Activated T-helper 1 cell treated with Interleukin-2 at 50 U/mL for 16 hours (primary cell): Measurements from ENCODE around the gene TPD52L2.
"Not testable (repeated sequence)": the region's sequence is repeated elsewhere in the genome, so short reads cannot be mapped to it uniquely, and the experiment has no call there.

ENCODE experiments used
- DNase-seq: peaks from one replicate; pipeline ENCODE4 v3.0.0-alpha.2; 2020; ENCODE audit warnings: low read depth

TPD52L2 gene

DNA sequence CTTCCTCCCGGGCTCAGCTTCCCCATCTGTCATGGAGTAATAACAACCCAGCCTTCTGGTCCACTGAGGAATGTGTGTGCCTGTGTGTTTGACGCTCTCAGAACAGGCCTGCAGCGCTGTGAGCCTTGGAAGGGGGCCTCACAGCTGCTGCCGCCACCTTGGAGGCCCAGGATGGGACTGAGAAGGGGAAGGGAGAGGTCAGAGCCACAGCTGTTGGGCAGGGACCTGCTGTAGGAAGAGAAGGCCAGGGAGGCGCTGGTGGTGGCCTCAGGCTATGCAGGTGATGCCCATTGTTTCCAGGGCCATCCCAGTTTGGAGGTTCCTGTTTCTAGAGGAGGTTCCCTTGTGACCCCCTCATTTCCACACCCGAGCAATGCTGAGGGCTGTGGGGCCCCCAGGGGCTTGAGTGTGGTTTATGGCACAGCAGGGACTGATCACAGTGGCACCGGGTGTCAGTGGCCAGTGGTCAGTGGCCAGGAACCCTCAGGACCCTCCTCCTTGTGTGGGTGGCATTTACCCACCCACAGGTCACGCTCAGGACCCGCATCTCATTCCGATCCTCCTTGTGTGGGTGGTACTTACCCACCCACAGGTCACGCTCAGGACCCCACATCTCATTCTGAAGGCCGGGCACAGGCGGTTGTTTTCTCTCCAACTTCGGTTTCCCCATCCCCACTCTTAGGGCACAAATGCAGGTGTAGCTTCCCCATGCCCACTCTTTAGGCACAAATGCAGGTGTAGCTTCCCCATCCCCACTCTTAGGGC lies 14.0 kb downstream of the TPD52L2 start:
- DNase-seq, result no peak

DNA sequence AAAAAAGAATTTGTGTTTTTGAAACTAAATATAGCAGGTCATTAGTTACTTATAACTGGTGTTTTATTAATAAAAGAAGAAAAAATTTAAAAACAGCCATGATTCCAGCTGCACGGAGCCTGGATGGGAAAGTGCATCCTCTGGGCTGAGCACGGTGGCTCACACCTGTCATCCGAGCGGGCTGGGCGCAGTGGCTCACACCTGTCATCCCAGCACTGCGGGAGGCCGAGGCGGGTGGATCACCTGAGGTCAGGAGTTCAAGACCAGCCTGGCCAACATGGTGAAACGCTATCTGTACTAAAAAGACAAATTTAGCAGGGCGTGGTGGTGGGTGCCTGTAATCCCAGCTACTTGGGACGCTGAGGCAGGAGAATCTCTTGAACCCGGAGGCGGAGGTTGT lies 15.8 kb downstream of the TPD52L2 start:
- DNase-seq, result not testable (repeated sequence)

DNA sequence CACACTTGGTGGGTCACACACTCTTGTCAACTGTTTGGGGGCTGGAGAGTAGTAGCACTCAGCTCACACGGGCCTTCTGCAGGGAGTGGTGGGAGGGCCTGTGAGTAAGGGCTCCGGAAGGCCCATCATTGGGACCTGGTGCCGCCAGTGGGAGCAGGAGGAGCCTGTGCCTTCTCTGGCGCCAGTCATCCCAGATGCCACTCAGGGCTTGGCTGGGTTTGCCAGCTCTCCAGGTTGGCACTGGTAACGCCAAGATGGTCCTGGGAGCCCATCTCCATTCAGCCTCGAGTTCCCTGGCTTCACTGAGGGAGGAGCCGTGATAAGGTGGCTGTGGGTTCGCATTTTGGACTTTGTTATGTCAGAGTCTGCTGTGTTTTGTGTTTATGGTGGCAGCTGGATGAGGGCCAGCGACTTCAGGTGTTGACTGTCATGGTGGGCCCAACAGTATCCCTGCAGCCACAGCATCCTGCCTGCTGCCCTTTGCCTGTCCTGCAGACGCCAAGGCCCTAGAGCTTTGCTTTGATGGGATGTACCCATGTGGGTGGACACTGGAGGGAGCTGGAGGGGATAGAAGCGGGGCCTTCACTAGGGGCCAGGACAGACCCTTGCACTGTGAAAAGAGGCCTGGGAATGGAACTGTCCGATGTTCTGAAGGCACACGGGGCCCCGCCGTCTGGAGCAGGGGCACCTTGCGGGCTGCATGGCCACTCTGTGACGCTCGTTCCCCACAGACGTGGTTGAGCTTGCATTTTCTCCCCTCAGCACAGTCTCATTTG lies 16.6 kb downstream of the TPD52L2 start:
- no peak for DNase-seq

DNA sequence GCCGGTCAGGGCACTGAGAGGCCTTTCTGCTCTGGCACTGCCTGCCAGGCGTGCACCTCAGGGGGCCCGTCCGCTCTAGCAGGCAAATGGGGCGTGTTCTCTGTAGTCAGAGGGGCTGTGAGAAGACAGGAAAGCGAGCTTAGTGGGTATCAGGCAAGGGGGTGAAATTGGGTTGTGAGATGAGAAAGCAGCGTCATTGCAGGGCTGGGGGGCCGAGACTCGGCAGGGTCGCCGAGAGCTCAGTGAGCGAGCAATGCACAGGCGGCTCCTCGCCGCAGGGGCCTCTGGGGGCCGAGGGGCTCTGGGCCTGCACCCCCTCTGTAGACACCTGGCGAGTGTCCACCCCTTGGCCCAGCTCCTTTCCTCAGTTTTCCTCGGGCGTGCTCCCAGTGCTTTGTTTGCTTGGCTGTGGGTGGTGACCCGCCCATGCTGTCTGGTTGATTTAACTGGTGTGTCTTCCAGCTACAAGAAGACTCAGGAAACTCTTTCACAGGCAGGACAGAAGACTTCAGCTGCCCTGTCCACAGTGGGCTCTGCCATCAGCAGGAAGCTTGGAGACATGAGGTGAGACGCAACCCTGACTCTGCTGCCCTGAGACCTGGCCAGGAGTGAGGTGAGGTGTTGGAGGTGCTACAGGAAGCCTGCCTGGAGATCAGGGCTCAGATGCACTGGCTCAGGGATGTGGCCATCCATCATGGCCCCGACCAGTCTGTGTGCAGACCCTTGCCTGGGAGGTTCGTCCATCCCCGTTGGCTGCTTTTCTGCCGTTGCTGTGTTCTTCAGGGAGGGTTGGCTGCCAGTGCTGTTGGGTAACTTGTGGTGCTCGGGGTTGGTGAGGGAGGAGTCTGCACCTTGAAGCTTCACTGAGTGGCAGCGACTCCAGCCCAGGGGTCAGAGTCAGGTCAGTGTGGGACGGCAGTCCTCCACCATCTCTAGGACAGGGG lies 17.5 kb downstream of the TPD52L2 start:
- no peak for DNase-seq

DNA sequence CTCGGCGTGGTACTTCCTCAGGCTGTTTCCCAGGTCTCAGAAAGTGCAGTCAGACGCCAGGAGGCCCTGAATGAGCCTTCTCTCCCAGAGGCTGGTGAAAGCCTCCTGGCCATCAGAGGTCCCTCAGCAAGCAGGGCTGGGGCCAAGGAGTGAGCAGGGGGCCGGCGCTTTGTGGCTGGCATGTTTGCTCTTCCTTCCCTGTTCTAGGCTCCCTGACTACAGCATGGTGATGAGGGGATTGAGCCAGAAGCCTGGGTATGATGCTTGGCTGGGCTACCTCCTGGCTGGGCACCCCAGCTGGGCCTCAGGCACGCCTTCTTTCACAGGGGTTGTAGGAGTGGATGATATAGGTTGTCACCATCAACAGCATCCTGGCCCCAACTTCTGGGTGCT lies 18.1 kb downstream of the TPD52L2 start:
- no peak for DNase-seq

DNA sequence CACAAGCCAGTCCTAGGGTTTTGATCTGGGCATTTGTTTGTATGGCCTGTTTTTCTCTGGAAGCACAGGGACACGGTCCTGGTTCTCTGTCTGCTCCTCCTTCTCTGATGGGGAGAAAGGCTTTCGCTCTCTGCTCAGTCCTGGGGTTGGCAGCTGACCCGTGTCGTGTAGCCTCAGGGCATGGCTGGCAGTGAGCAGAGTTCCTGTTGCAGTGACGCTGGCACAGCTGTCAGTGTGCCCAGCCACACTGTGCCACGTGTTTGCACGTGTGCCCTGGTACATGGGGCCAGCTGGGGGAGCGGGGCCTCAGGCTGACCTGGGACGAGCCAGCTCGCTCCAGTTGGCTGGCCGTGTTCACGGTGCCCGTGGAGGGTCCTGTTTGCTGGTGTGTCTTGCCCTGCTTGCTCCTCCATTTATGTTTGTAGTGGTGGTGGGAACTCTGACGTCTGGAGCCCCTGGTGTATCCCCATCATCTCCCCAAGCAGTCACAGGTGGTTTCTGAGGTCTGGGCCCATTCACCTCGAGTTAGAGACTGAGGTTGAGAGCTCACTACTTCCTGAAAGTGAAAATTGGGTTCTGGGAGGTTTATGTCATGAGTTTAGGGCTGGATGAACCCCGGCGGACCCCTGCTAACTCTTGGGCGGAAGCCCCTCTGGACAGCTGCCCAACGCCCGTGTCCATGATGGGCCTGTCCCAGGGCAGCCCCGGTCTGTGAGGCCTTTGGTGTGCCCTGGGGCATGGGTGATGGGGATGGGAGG lies 19.6 kb downstream of the TPD52L2 start:
- DNase-seq, result no peak

DNA sequence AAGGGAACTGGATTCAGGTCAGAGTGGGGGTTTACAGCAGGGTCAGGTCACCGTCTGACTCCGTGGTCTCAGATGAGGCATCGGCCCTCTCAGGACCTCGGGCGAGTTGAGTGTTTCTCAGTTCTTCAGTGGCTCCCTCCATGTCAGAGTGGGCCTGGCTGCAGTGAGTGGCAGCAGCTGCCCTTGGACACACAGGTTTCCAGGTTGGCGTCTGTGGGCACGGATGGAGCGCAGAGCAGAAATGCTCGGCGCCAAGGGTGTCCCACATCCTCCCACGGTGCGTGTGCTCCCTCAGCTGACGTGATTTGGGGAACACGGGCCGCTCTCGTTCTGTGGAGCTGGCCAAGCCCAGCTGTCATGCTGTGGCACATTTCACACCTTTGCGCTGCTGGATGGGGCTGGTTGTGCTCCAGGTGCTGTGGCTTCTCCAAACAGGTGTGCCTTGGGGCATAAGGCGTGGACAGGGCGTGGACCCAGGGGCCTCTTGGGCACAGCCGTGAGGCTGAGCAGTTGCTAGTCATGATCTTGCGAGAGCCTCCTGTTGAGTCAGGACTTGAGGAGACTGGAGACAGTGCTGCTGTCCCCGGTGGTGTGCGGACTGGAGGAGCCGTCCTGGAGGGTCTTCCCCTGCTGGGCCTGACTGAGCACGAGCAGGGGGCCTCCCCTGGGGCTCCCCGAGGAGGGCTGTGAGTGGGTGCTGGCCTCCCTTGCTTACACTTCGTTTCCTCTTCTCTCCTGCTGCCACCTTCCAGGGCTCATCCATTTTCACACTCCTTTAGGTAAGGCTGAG lies 20.4 kb downstream of the TPD52L2 start:
- DNase-seq, result no peak

DNA sequence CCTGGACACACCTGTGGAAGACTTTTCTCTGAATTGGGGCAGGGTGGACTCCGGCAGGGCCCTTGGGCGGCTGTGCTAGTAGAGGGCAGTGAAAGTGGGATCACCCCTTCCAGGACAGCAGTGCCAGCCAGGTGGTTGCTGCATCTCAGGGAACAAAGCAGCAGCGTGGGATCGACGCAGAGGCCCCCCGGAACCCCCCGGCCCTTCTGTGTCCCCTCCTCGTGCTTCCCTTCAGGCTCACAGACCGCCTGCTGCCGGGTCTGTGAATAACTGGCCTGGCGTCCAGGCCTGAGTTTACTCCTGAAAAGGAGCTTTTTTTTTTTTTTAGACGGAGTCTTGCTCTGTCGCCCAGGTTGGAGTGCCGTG lies 21.0 kb downstream of the TPD52L2 start:
- DNase-seq, result no peak

DNA sequence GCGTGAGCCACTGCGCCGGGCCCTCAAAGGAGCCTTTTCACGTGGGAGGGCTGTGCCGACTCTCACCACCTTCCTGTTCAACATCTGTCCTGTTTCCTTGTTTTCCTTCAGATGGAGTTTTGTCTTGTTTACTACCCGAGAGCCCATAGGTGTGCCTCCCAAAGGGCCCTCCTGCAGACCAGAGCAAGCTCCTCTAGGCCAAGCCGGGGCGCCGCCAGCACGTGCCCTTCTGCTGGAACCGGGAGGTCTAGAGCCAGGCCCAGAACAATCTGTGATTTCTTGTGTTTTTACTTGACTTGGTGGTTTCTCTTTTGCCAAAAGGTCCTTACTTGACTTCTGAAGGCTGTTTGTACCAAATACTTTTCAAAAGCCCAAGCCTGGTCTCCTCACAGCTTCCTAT lies 21.9 kb downstream of the TPD52L2 start:
- no peak for DNase-seq

DNA sequence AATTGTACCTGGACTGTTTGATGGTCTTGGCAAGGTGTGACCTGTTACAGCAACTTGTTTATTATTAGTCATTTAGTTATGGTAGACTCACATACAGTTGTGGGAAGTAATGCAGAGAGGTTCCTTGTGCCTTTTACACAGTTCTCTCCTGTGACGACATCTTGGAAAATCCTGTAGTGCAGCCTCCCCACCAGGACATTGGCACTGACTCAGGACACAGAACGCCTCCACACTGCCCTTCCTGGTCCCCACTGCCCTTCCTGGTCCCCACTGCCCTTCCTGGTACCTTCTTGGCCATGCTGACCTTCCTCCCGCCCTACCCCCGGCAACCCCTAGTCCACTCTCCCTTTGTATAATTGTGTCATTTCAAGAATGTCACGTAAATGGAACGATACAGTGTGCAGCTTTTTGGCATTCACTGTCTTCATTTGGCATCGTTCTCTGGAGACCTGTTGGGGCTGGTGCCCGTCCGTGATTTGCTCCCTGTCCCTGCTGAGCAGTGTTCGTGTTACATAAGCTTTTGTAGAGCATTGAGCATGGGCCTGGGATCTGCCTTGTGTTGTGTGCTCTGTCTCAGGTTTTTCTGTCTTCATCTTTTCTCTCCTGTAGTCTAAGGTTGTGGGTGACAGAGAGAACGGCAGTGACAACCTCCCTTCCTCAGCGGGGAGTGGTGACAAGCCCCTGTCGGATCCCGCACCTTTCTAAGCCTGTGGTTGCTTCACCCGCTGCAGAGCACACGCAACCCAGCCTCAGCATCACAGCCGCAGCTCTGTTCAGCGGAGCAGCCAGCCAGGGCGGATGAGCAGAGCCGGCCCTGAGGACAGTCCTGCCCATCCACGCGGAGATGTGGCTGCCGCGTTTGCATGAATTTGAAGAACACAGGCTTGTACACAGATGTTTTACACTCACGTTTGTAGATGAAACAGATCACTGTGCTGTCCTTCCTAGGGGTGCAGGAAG lies 24.5 kb downstream of the TPD52L2 start:
- DNase-seq, result no peak

DNA sequence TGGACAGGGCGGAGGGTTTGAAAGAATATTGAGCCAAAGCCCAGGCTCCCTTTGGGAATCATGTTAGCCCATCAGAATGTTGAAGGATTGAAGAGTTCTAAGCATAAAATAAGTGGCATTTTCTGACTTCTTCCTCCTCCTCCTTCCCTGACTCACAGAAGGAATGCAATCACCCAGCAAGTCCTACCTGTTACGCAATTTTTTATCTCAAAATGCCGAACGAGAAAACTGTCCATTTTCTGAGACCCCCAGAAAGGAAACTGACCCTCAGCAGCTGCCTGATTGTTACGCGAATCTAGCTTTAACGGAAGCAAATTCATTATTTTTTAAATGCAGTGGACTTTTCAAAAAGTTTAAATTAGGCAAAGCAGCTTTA lies 25.1 kb downstream of the TPD52L2 start:
- no peak for DNase-seq

DNA sequence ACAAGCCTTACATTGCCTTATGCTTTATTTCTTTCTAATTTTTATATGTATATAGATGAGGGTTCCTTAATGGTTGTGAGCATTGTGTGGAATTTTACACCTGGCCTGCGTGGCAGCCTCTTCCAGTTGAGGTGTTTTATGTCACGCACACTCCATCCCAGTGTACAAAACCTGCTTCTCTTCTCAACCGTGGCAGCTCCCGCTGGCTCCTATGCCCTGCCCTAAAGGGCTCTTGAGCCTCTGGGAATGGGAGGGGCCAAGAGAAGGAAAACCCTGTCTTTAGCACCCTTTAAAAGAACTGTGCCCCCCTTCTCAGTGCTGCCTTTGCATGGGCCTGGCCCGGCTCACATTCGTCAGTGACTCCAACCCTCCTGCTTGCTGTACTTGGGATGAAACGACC lies 25.5 kb downstream of the TPD52L2 start:
- DNase-seq, result no peak

DNA sequence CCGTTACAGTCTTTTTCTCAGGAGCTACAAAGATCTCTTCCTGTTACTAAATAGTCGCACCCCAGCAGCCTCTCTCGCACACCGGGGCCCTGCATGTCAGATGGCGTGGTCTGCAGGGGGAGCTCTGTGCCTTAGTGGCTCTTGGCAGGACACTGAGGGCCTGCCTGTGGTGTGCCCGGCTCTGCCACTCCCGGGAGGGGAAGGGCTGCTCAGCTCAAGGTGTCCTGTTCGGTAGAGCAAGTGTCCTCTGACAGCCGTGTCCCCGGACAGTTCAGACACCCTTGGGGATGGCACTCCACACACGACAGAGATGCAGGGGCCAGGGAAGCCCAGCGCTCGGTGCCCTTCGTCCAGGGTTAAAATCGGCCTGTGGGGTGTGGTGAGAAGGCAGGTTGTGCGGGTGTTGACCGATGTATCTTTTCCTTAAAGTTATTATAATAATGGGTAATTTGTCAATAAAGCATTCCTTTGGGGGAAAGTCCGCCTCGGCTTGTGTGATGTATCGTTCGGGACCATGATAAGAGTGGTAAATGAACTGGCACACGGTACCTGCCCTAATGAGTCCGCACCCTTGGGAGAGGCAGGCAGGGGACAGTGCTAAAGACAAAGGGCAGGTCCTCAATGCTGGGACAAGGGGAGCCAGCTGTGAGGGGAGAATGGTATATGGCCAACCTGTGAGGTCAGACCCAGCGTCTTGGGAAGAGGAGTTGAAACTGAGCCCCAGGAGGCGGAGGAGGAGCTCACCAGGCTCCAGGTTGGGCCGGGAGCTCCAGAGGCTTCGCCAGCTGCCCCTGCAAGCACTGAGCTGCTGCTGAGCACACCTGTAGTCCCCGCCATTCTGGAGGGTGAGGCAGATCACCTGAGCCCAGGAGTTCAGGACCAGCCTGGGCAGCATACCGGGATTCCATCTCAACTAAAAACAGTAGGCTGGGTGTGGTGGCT lies 26.3 kb downstream of the TPD52L2 start:
- no peak for DNase-seq

DNA sequence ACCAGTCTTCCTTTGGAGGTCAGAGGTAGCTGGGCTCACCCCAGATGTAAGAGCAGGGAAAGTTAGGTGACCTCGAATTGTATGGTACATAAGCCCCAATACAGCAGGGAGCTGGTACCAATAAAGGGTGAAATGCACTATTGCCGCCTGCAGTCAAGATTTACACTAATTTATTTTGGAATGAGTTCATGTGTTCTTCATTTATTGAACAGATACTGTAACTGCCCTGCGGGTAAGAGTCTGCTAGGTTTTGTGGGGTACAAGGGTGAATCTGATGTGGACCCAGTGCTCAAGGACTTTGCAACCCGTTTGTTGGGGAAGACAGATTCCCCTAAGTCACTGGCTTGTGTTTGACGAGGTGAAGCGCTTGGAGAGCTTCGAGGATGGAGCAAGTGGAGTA lies 27.3 kb downstream of the TPD52L2 start:
- DNase-seq, result no peak

DNA sequence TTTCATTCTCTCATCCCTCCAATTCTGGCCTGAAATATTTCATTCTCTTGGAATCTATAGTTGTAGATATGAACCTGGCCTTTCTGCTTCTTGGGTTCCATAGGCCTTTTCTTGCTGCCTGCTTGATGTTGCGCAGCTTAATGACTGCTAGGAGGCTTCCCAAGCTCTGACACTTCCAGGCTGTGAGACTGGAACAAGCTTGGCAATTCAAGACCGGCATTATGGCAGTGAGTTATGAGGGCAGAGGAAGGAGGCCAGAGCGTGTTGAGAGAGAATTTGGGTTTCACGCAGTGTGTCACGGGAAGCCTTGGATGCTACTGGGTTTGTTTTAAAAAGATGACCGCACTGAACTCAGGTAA lies 28.9 kb downstream of the TPD52L2 start:
- no peak for DNase-seq

DNA sequence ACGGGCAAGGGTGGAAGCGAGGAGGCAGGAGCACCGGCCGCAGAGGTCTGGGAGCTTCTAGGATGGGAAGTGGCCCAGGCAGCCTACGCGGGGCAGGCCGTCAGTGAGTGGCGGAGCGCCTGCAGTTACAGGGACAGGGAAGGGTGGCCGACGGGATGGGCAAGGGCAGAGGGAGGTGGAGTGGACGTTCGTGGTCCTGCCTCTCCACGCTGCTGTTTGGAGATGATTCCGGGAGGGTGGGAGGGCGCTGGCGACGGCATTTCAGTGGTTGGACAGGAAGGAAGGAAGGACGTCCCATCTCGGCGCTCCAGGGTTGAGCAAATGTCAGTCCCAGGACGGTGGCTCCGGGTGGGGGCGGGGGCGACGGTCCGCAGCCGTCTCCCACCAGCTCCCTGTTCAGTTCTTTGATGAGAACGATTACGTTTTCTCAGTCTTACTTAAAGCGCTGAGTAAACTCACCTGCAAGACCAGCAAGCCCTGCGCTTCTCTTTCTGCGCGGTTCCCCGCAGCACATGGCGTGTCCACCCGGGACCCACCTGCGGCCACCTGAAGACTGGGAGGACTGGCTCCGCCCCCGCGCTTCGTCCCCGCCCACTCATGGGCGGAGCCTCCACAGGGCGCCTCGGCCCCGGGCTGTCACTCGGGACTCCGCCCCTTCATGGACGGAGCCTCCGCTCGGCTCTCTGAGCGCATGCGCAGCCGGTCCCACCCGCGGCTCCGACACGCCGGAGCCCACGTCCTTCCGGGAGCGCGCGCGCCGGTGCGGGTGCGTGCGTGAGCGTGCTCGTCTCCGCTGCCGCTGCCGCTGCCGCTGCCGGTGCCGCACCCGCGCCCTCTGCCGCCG lies 29.5 kb downstream of the TPD52L2 start, which contains the start of gene DNAJC5:
Gene DNAJC5, plus strand, starts transcription at position 769 of the 844 bp plus-strand sequence. CDS start 33,220 bp downstream, outside the sequence.
- peak; percentile 97 for DNase-seq

DNA sequence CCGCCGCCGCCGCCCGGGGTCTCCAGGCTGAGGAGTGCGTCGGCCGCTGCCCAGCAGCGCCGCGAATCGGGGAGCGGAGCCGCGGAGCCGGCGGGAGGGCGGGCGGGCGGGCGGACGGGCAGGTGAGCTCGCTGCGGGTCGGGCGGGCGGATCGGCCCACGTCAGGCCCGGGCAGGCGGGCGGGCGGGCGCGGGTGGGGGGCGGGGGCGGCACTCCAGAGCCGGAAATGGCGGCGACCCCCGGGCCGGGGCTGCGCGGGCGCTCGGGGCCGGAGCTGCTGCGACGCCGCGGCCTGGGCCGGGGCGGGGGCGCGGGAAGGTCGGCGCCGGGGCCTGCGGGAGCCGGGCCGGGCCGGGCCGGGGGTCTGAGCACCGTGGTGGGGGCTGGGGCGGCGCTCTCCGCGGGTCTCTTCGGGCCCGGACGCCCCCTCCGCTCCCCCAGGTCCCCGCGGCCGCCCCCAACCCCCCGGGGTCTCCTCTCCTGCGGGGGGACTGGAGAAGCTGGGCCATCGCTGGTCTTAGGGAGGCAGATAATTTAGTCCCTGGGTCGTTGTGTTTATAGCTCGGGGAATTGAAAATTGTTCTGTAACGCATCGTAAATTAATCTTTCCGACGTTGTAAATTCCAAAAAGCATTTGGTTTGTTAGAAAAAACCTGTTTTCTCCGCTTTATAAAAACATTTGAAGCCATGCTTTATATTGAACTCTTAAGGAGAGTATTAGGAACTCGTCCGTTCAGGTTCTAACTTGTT lies 30.3 kb downstream of the TPD52L2 start:
- peak; percentile 7 for DNase-seq
